ENCODE data around the gene FRMD3. TPM values are rescaled to one million over a fixed set of nuclear protein-coding genes. Genes with fewer than 3 reads are reported as not detected.

The FRMD3 gene
- total and polyA plus RNA-seq, 2 donors (not counting 1 experiment from before 2014, with no cell fraction given) = 0.19 to 0.66 TPM

DNA sequence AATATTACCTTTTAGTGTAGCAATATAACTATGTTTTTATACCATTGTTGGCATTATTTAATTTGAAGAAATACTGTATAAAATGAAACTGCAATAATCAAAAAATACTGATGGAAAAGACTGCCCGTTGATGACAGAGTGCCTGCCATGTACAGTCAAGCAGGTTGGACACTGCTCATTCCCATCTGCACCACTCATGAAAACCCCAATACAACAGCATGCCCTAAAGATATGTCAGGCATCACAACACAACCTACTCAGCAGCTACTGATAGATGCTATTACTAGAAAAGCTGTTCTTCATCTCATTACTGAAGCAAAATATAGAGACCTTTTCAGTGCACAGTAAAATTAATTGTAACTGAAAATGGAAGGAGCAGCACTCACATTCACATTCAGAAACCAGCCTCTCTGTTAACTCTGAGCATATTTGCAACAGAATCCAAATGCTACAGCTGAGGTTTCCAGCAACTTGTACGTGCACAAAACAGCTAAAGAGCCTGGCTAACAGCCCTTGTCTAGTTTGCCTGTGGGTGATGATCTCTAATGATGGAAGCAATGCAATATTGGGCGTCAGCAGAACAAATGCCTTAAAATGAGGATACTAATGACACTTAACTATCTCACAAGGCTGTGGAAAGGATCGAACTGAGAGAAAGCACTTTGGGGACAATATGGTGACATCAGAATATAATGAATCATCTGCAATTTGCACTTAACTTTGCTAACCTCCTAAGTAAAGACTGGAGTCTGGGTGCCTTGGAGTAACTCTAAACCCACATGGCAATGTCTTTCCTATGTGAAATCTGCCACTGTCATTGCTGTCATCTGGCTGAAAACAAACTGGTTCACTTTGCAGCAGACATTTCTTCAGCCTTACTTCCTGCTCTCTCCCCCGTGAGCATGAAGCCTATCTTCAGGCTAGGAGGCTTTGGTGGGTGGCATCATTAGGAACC, 280.0 kb downstream of the FRMD3 start:
- no peak overlapping the region for H2AFZ ChIP-seq (ENCODE audit: low read length)
- H4K20me1 ChIP-seq (ENCODE audit: control insufficient read depth, extremely low read depth, insufficient read depth, low read length) = no peaks in the 10 kb centered on the region
- TF ChIP-seq, protein P1, sequence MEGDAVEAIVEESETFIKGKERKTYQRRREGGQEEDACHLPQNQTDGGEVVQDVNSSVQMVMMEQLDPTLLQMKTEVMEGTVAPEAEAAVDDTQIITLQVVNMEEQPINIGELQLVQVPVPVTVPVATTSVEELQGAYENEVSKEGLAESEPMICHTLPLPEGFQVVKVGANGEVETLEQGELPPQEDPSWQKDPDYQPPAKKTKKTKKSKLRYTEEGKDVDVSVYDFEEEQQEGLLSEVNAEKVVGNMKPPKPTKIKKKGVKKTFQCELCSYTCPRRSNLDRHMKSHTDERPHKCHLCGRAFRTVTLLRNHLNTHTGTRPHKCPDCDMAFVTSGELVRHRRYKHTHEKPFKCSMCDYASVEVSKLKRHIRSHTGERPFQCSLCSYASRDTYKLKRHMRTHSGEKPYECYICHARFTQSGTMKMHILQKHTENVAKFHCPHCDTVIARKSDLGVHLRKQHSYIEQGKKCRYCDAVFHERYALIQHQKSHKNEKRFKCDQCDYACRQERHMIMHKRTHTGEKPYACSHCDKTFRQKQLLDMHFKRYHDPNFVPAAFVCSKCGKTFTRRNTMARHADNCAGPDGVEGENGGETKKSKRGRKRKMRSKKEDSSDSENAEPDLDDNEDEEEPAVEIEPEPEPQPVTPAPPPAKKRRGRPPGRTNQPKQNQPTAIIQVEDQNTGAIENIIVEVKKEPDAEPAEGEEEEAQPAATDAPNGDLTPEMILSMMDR (conservative IDR thresholded peaks at IDR 0.05 in 1 of 2, IDR thresholded peaks at IDR 0.05 in 1 of 2; ENCODE audit: low read depth in 1 of 2, low read length in 2 of 2) = no peak
- TF ChIP-seq EZH2 (IDR thresholded peaks at IDR 0.05; ENCODE audit: low read length, missing control alignments) = no peak
- H3K79me2 ChIP-seq (ENCODE audit: control insufficient read depth, insufficient read depth, low read length) = no peaks in the 10 kb centered on the region
- no peak overlapping the region for H3K9ac ChIP-seq (ENCODE audit: insufficient read depth, low read length)
- H3K27me3 ChIP-seq (ENCODE audit: control insufficient read depth, insufficient read depth, low read length) = no peaks in the 10 kb centered on the region
- H3K4me3 ChIP-seq (replicated peaks in 1 of 4; ENCODE audit: control extremely low read depth in 1 of 4, insufficient read depth in 1 of 4, low read depth in 3 of 4, low read length in 4 of 4) = no peak overlapping the region
- no peaks in the 10 kb centered on the region for H3K9me3 ChIP-seq (ENCODE audit: control insufficient read depth, insufficient read depth, low read depth, low read length)
- H3K27ac ChIP-seq (ENCODE audit: insufficient read depth, low read length) = no peak overlapping the region
- no peak overlapping the region for H3K4me2 ChIP-seq (ENCODE audit: extremely low read depth, insufficient read depth, low read length)
- no peaks in the 10 kb centered on the region for H3K36me3 ChIP-seq (ENCODE audit: control insufficient read depth, insufficient read depth, low read length)
- H3K4me1 ChIP-seq (ENCODE audit: control insufficient read depth, extremely low read depth, insufficient read depth, low read length) = no peaks in the 10 kb centered on the region
- no peak for DNase-seq (ENCODE audit: low read depth in 2 of 2)

DNA sequence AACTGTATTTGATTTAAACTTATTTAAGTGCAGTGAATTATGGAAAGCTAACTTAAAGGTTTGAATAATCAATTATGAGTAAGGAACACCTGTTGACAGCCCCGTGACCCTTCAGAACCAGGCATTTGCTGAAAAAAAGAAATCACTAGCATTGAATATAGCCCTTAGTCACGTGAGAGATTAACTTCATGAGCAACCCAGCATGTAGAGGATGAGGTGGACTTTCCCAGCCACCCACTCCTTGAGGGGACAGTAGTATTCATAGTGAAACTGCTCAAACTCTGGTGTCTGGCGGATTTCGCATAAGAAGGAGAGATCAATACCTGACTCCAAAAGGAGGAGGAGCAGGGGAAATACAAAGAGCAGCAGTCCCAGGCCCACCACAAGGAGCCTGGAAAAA, 290.5 kb downstream of the FRMD3 start:
- Histone ChIP-seq H3K4me1 (ENCODE audit: control insufficient read depth, extremely low read depth, insufficient read depth, low read length) (no peaks in the 10 kb centered on the region), H3K9ac (ENCODE audit: insufficient read depth, low read length) (no peak overlapping the region), H3K4me2 (ENCODE audit: extremely low read depth, insufficient read depth, low read length) (no peak overlapping the region), H2AFZ (ENCODE audit: low read length) (no peak overlapping the region), H3K9me3 (ENCODE audit: control insufficient read depth, insufficient read depth, low read depth, low read length) (no peaks in the 10 kb centered on the region), H3K79me2 (ENCODE audit: control insufficient read depth, insufficient read depth, low read length) (no peaks in the 10 kb centered on the region), H3K36me3 (ENCODE audit: control insufficient read depth, insufficient read depth, low read length) (no peaks in the 10 kb centered on the region), H3K27ac (ENCODE audit: insufficient read depth, low read length) (no peak overlapping the region), H3K27me3 (ENCODE audit: control insufficient read depth, insufficient read depth, low read length) (no peaks in the 10 kb centered on the region), H4K20me1 (ENCODE audit: control insufficient read depth, extremely low read depth, insufficient read depth, low read length) (no peaks in the 10 kb centered on the region), H3K4me3 (replicated peaks in 1 of 4; ENCODE audit: control extremely low read depth in 1 of 4, insufficient read depth in 1 of 4, low read depth in 3 of 4, low read length in 4 of 4) (no peak overlapping the region)
- TF ChIP-seq, protein P1 (conservative IDR thresholded peaks at IDR 0.05 in 1 of 2, IDR thresholded peaks at IDR 0.05 in 1 of 2; ENCODE audit: low read depth in 1 of 2, low read length in 2 of 2) = no peak
- TF ChIP-seq EZH2 (IDR thresholded peaks at IDR 0.05; ENCODE audit: low read length, missing control alignments) = no peak
- DNase-seq (ENCODE audit: low read depth in 2 of 2) = no peak

DNA sequence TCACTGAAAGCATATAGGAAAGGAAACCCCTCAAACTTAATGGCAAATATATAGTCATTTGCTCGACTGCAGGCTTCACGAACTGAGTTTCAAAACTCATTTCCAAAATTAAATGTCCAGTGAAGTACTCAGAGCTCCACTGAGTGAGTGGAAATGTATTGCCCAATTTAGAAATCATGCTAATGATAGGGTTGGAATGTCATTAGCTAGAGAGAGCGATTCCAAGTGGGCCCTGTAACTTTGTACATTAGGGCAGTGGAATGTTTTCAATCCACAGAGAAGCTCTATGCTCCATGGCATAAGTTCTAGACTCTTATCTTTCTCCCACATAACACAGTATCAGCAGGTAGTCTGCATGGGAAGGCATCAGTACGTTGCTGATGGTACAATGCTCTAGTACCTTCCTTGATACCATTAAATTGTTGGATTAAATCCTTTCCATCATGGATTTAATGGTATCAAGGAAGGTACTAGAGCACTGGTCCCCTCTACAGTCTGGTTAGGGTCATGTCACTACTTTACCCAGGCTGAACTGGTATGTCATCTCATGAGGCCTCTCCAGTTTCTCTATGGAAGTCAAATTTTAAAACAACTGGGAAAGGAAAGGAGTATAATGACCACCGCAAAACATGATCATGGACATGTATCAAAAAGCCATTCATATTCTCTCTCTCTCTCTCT, 292.1 kb downstream of the FRMD3 start:
- H3K27ac ChIP-seq (ENCODE audit: insufficient read depth, low read length) = no peak overlapping the region
- H3K36me3 ChIP-seq (ENCODE audit: control insufficient read depth, insufficient read depth, low read length) = no peaks in the 10 kb centered on the region
- no peaks in the 10 kb centered on the region for H3K9me3 ChIP-seq (ENCODE audit: control insufficient read depth, insufficient read depth, low read depth, low read length)
- H3K4me1 ChIP-seq (ENCODE audit: control insufficient read depth, extremely low read depth, insufficient read depth, low read length) = no peaks in the 10 kb centered on the region
- no peak overlapping the region for H3K4me3 ChIP-seq (replicated peaks in 1 of 4; ENCODE audit: control extremely low read depth in 1 of 4, insufficient read depth in 1 of 4, low read depth in 3 of 4, low read length in 4 of 4)
- H3K79me2 ChIP-seq (ENCODE audit: control insufficient read depth, insufficient read depth, low read length) = no peaks in the 10 kb centered on the region
- H3K27me3 ChIP-seq (ENCODE audit: control insufficient read depth, insufficient read depth, low read length) = no peaks in the 10 kb centered on the region
- TF ChIP-seq, protein P1 (conservative IDR thresholded peaks at IDR 0.05 in 1 of 2, IDR thresholded peaks at IDR 0.05 in 1 of 2; ENCODE audit: low read depth in 1 of 2, low read length in 2 of 2) = no peak
- no peak for TF ChIP-seq EZH2 (IDR thresholded peaks at IDR 0.05; ENCODE audit: low read length, missing control alignments)
- H2AFZ ChIP-seq (ENCODE audit: low read length) = no peak overlapping the region
- H3K4me2 ChIP-seq (ENCODE audit: extremely low read depth, insufficient read depth, low read length) = no peak overlapping the region
- H4K20me1 ChIP-seq (ENCODE audit: control insufficient read depth, extremely low read depth, insufficient read depth, low read length) = no peaks in the 10 kb centered on the region
- DNase-seq (ENCODE audit: low read depth in 2 of 2) = no peak
- no peak overlapping the region for H3K9ac ChIP-seq (ENCODE audit: insufficient read depth, low read length)

Measured in fibroblast of lung (primary cell).